ENCODE results near the gene ETV7. TPM values are rescaled to one million over a fixed set of nuclear protein-coding genes. Genes with fewer than 3 reads are reported as not detected.

Gene ETV7
- total RNA-seq, 1 donor from 2014 or later: not detected

- Mint-ChIP-seq H3K4me3 (no peak overlapping the region), H3K9me3 (no peaks in the 10 kb centered on the region), H3K4me1 (peaks cover 7% of the 10 kb centered on the region), H3K27ac (ENCODE audit: unreplicated experiment) (no peak overlapping the region), H3K36me3 (ENCODE audit: low read depth) (no peaks in the 10 kb centered on the region), H3K27me3 (ENCODE audit: low read depth) (peaks cover 3% of the 10 kb centered on the region)
- DNase-seq (ENCODE audit: low read depth, low spot score): no peak
- TF ChIP-seq CTCF (conservative IDR thresholded peaks at IDR 0.05): no peak
These were observed 69.8 kb downstream of the ETV7 start for GRCh38 chr6:36317623-36318022.

Other genes starting within 250 kb of the ETV7 start
- 54.1 and 57.3 TPM in 2 replicates for gene BRPF3, start 190.9 kb downstream of the ETV7 start, total RNA-seq
- not detected in 2 replicates for gene PNPLA1, start 117.6 kb downstream of the ETV7 start, total RNA-seq
- not detected in 2 replicates for gene BNIP5, start 50.8 kb downstream of the ETV7 start, total RNA-seq
- gene PXT1, start 55.2 kb upstream of the ETV7 start, total RNA-seq: 0.14 TPM in 1 of 2 replicates, not detected in the other
- 48.1 and 52.5 TPM in 2 replicates for gene KCTD20, start 55.3 kb upstream of the ETV7 start, total RNA-seq
- gene STK38, start 159.8 kb upstream of the ETV7 start, total RNA-seq: 26.8 and 27.7 TPM in 2 replicates
- 611 and 636 TPM in 2 replicates for gene SRSF3, start 206.7 kb upstream of the ETV7 start, total RNA-seq

Data from neural crest cell (in vitro differentiated cells).